Nephron (organoid): ENCODE data around the gene CSTF3.
"Not testable (repeated sequence)": the region's sequence is repeated elsewhere in the genome, so short reads cannot be mapped to it uniquely, and the experiment has no call there.

Experiments used
- H3K27ac Mint-ChIP-seq, 3 experiments: 2 replicates each; pipeline ENCODE4 v1.8.0; 2020; ENCODE audit warnings: mixed read lengths in 3 of 3, mild to moderate bottlenecking in 2 of 3, moderate library complexity in 1 of 3
- H3K27me3 Mint-ChIP-seq: 2 replicates; pipeline ENCODE4 v1.8.0; 2021; ENCODE audit warnings: low read depth, mild to moderate bottlenecking, moderate library complexity, mixed read lengths
- H3K36me3 Mint-ChIP-seq: 2 replicates; pipeline ENCODE4 v1.8.0; 2020; ENCODE audit warnings: low read depth, mixed read lengths
- H3K4me1 Mint-ChIP-seq: 2 replicates; pipeline ENCODE4 v1.8.0; 2020; ENCODE audit warnings: mixed read lengths
- H3K4me3 Mint-ChIP-seq, 3 experiments: 2 replicates each; pipeline ENCODE4 v1.8.0; 2020; ENCODE audit warnings: mild to moderate bottlenecking in 3 of 3, mixed read lengths in 3 of 3, moderate library complexity in 2 of 3
- H3K9me3 Mint-ChIP-seq: 2 replicates; pipeline ENCODE4 v1.8.0; 2020; ENCODE audit warnings: mixed read lengths
- CTCF ChIP-seq, 3 experiments: fragments of 200-600 bp; sonication (generic); IDR thresholded peaks; one replicate each; pipeline ENCODE4 v1.5.0; 2021; ENCODE audit warnings: antibody characterized with exemption in 3 of 3; ENCODE audit not compliant: unreplicated experiment in 3 of 3

Gene CSTF3

GRCh38 chr11:33125025-33125424 is 36.3 kb downstream of the CSTF3 start:
- no peak for TF ChIP-seq CTCF (IDR thresholded peaks at IDR 0.05; ENCODE audit: unreplicated experiment in 3 of 3)
- no peak overlapping the region for H3K4me3 Mint-ChIP-seq
- no peak overlapping the region for H3K27ac Mint-ChIP-seq
- H3K4me1 Mint-ChIP-seq: no peaks in the 10 kb centered on the region
- no peaks in the 10 kb centered on the region for H3K9me3 Mint-ChIP-seq
- peaks cover 14% of the 10 kb centered on the region for H3K36me3 Mint-ChIP-seq
- no peaks in the 10 kb centered on the region for H3K27me3 Mint-ChIP-seq

GRCh38 chr11:33122696-33123095 is 38.6 kb downstream of the CSTF3 start:
- not testable (repeated sequence) for H3K4me1 Mint-ChIP-seq, H3K27ac Mint-ChIP-seq, H3K4me3 Mint-ChIP-seq, H3K9me3 Mint-ChIP-seq, H3K27me3 Mint-ChIP-seq
- H3K36me3 Mint-ChIP-seq: peaks cover 14% of the 10 kb centered on the region

GRCh38 chr11:33116535-33116934 is 44.7 kb downstream of the CSTF3 start:
- H3K4me1 Mint-ChIP-seq: no peaks in the 10 kb centered on the region
- H3K36me3 Mint-ChIP-seq: peaks cover 4% of the 10 kb centered on the region
- H3K27me3 Mint-ChIP-seq: no peaks in the 10 kb centered on the region
- no peaks in the 10 kb centered on the region for H3K9me3 Mint-ChIP-seq
- no peak overlapping the region for H3K4me3 Mint-ChIP-seq
- peak overlapping the region in 1 of 3 experiments; percentile 19 for H3K27ac Mint-ChIP-seq
- TF ChIP-seq CTCF (IDR thresholded peaks at IDR 0.05; ENCODE audit: unreplicated experiment in 3 of 3): no peak

GRCh38 chr11:33110083-33110482 is 51.2 kb downstream of the CSTF3 start:
- peak overlapping the region in 2 of 3 experiments; percentile 22 to 51 for H3K27ac Mint-ChIP-seq
- H3K4me1 Mint-ChIP-seq: peaks cover 12% of the 10 kb centered on the region
- H3K27me3 Mint-ChIP-seq: no peaks in the 10 kb centered on the region
- no peak for TF ChIP-seq CTCF (IDR thresholded peaks at IDR 0.05; ENCODE audit: unreplicated experiment in 3 of 3)
- no peaks in the 10 kb centered on the region for H3K9me3 Mint-ChIP-seq
- peaks cover 17% of the 10 kb centered on the region for H3K36me3 Mint-ChIP-seq
- H3K4me3 Mint-ChIP-seq: peak overlapping the region in 1 of 3 experiments; percentile 1

GRCh38 chr11:33109294-33109895 is 51.9 kb downstream of the CSTF3 start:
- H3K4me3 Mint-ChIP-seq: no peak overlapping the region
- H3K9me3 Mint-ChIP-seq: no peaks in the 10 kb centered on the region
- H3K27me3 Mint-ChIP-seq: no peaks in the 10 kb centered on the region
- no peak for TF ChIP-seq CTCF (IDR thresholded peaks at IDR 0.05; ENCODE audit: unreplicated experiment in 3 of 3)
- peaks cover 21% of the 10 kb centered on the region for H3K36me3 Mint-ChIP-seq
- peak overlapping the region in 2 of 3 experiments; percentile 22 to 51 for H3K27ac Mint-ChIP-seq
- H3K4me1 Mint-ChIP-seq: peaks cover 12% of the 10 kb centered on the region

GRCh38 chr11:33103836-33104235 is 57.4 kb downstream of the CSTF3 start:
- no peak for TF ChIP-seq CTCF (IDR thresholded peaks at IDR 0.05; ENCODE audit: unreplicated experiment in 3 of 3)
- no peaks in the 10 kb centered on the region for H3K9me3 Mint-ChIP-seq
- H3K27ac Mint-ChIP-seq: no peak overlapping the region
- no peaks in the 10 kb centered on the region for H3K4me1 Mint-ChIP-seq
- H3K27me3 Mint-ChIP-seq: no peaks in the 10 kb centered on the region
- no peak overlapping the region for H3K4me3 Mint-ChIP-seq
- peaks cover 50% of the 10 kb centered on the region for H3K36me3 Mint-ChIP-seq
